Measurements from ENCODE around the gene CLEC1A.

Gene CLEC1A
- 0 reads per million in 2 donors for total RNA-seq

- DNase-seq, result no peak
Measured at GRCh38 chr12:10098791-10099190, at the start of gene CLEC1A. Gene CLEC1A, minus strand, starts transcription at chr12:10098985. Its CDS starts 63 bp downstream, at chr12:10098922.

- DNase-seq, result no peak
Measured at GRCh38 chr12:10147714-10148403, 49.1 kb upstream of the CLEC1A start.

GRCh38 chr12:10142976-10143589 is 44.3 kb upstream of the CLEC1A start:
- no peak for DNase-seq

- DNase-seq, result no peak
Measured at GRCh38 chr12:10140001-10140400, 41.2 kb upstream of the CLEC1A start.

- DNase-seq, result no peak
Measured at GRCh38 chr12:10136637-10137205, 37.9 kb upstream of the CLEC1A start.

- DNase-seq, result no peak
Measured at GRCh38 chr12:10135126-10135525, 36.3 kb upstream of the CLEC1A start.

- DNase-seq, result no peak
Measured at GRCh38 chr12:10132850-10133370, 34.1 kb upstream of the CLEC1A start.

- DNase-seq, result no peak
Measured at GRCh38 chr12:10131111-10131690, 32.4 kb upstream of the CLEC1A start.

GRCh38 chr12:10130042-10130441 is 31.3 kb upstream of the CLEC1A start, which contains the start of gene CLEC7A:
Gene CLEC7A, minus strand, starts transcription at chr12:10130199. Its CDS starts 117 bp downstream, at chr12:10130082.
- DNase-seq, result no peak

GRCh38 chr12:10128687-10129086 is 29.9 kb upstream of the CLEC1A start:
- DNase-seq, result no peak

- DNase-seq, result no peak
Measured at GRCh38 chr12:10126413-10126812, 27.6 kb upstream of the CLEC1A start.

- no peak for DNase-seq
Measured at GRCh38 chr12:10122689-10123088, 23.9 kb upstream of the CLEC1A start.

GRCh38 chr12:10121278-10121677 is 22.5 kb upstream of the CLEC1A start:
- DNase-seq, result no peak

- no peak for DNase-seq
Measured at GRCh38 chr12:10119066-10119465, 20.3 kb upstream of the CLEC1A start.

- no peak for DNase-seq
Measured at GRCh38 chr12:10115890-10116289, 17.1 kb upstream of the CLEC1A start.

GRCh38 chr12:10115311-10115710 is 16.5 kb upstream of the CLEC1A start:
- DNase-seq, result no peak

GRCh38 chr12:10113920-10114319 is 15.1 kb upstream of the CLEC1A start:
- no peak for DNase-seq

GRCh38 chr12:10113075-10113474 is 14.3 kb upstream of the CLEC1A start:
- no peak for DNase-seq

GRCh38 chr12:10111451-10111850 is 12.7 kb upstream of the CLEC1A start:
- no peak for DNase-seq

- no peak for DNase-seq
Measured at GRCh38 chr12:10110256-10110844, 11.6 kb upstream of the CLEC1A start.

GRCh38 chr12:10102322-10102721 is 3.5 kb upstream of the CLEC1A start:
- no peak for DNase-seq

- DNase-seq, result no peak
Measured at GRCh38 chr12:10101648-10102220, 2.9 kb upstream of the CLEC1A start.
